HEK293 (cell line): Measurements from ENCODE around the gene MECP2.

Source experiments
- CTCF ChIA-PET: fragments of 350-600 bp; formaldehyde crosslinking; extraction: SDS; loops from one replicate; lab custom pipeline; 2021; ENCODE audit warnings: antibody characterized with exemption; lab: Yijun Ruan, JAX
- POLR2A ChIA-PET: fragments of 300-600 bp; formaldehyde crosslinking; extraction: SDS; loops from one replicate; lab custom pipeline; 2020; ENCODE audit warnings: antibody characterized with exemption, inconsistent platforms; lab: Yijun Ruan, JAX
- H3K27ac ChIP-seq: fragments of 200-500 bp; sonication (Bioruptor generic); 2 replicates; pipeline ENCODE4 v1.5.1; 2014; ENCODE audit warnings: low read depth, low read length, control low read depth, inconsistent platforms; ENCODE audit errors: extremely low read depth
- H3K36me3 ChIP-seq, 2 experiments: fragments of 200-500 bp in 1 of 2; sonication (Bioruptor generic) in 1 of 2; 1 replicate in 1 of 2; 2 replicates in 1 of 2; pipeline ENCODE4 v1.5.1; 2014 to 2017; ENCODE audit warnings: inconsistent platforms in 2 of 2, low read length in 2 of 2; ENCODE audit not compliant: control insufficient read depth in 2 of 2, insufficient read depth in 1 of 2
- H3K4me1 ChIP-seq: fragments of 200-500 bp; sonication (Bioruptor generic); 2 replicates; pipeline ENCODE4 v1.5.1; 2014; ENCODE audit warnings: mild to moderate bottlenecking, low read length, inconsistent platforms; ENCODE audit not compliant: control insufficient read depth, insufficient read depth
- H3K4me3 ChIP-seq: 2 replicates; pipeline ENCODE4 v1.5.1; 2011; ENCODE audit warnings: low read depth, mild to moderate bottlenecking, control low read depth, low read length, moderate library complexity
- H3K9me3 ChIP-seq: fragments of 200-500 bp; sonication (Bioruptor generic); 2 replicates; pipeline ENCODE4 v1.5.1; 2014; ENCODE audit warnings: low read depth, low read length, inconsistent platforms; ENCODE audit not compliant: control insufficient read depth, insufficient read depth
- BCL6B ChIP-seq: fragments of 450-650 bp; formaldehyde crosslinking; IDR thresholded peaks from 2 replicates; pipeline ENCODE4 v1.5.1; 2017; ENCODE audit warnings: missing biosample characterization, missing genetic modification characterization
- PBX3 ChIP-seq: sonication (generic); formaldehyde crosslinking; IDR thresholded peaks from 2 replicates; pipeline ENCODE4 v1.8.1; 2022; ENCODE audit warnings: mild to moderate bottlenecking, moderate library complexity, missing genetic modification reagents
- PRDM10 ChIP-seq: fragments of 450-650 bp; formaldehyde crosslinking; IDR thresholded peaks from 2 replicates; pipeline ENCODE4 v1.5.1; 2016; ENCODE audit warnings: missing biosample characterization, missing genetic modification characterization
- SETDB1 ChIP-seq: IDR thresholded peaks from one replicate; pipeline ENCODE4 v1.6.1; 2017; ENCODE audit warnings: mild to moderate bottlenecking, low read length, moderate library complexity, mixed read lengths; ENCODE audit not compliant: insufficient read length
- ZFP69B ChIP-seq: fragments of 450-650 bp; formaldehyde crosslinking; IDR thresholded peaks from 2 replicates; pipeline ENCODE4 v1.5.1; 2016; ENCODE audit warnings: missing biosample characterization, missing genetic modification characterization
- ZNF121 ChIP-seq: fragments of 450-650 bp; formaldehyde crosslinking; IDR thresholded peaks from 2 replicates; pipeline ENCODE4 v1.5.1; 2016; ENCODE audit warnings: missing biosample characterization, missing genetic modification characterization
- ZNF175 ChIP-seq: fragments of 450-650 bp; formaldehyde crosslinking; IDR thresholded peaks from 2 replicates; pipeline ENCODE4 v1.5.1; 2016; ENCODE audit warnings: missing biosample characterization, missing genetic modification characterization
- ZNF211 ChIP-seq: fragments of 450-650 bp; formaldehyde crosslinking; IDR thresholded peaks from 2 replicates; pipeline ENCODE4 v1.5.1; 2016; ENCODE audit warnings: low read depth, missing biosample characterization, missing genetic modification characterization
- ZNF221 ChIP-seq: fragments of 450-650 bp; formaldehyde crosslinking; IDR thresholded peaks from 2 replicates; pipeline ENCODE4 v1.5.1; 2017; ENCODE audit warnings: missing biosample characterization, missing genetic modification characterization, borderline replicate concordance
- ZNF335 ChIP-seq: fragments of 450-650 bp; formaldehyde crosslinking; conservative IDR thresholded peaks from 2 replicates; pipeline ENCODE4 v1.5.1; 2016; ENCODE audit warnings: missing biosample characterization, missing genetic modification characterization
- ZNF354C ChIP-seq: fragments of 450-650 bp; formaldehyde crosslinking; IDR thresholded peaks from 2 replicates; pipeline ENCODE4 v1.5.1; 2016; ENCODE audit warnings: missing biosample characterization, missing genetic modification characterization, low read depth, borderline replicate concordance
- ZNF394 ChIP-seq: fragments of 450-650 bp; formaldehyde crosslinking; IDR thresholded peaks from 2 replicates; pipeline ENCODE4 v1.5.1; 2016; ENCODE audit warnings: missing biosample characterization, missing genetic modification characterization, mild to moderate bottlenecking, moderate library complexity, borderline replicate concordance
- ZNF529 ChIP-seq: fragments of 450-650 bp; formaldehyde crosslinking; IDR thresholded peaks from 2 replicates; pipeline ENCODE4 v1.5.1; 2017; ENCODE audit warnings: missing genetic modification characterization, missing biosample characterization; ENCODE audit not compliant: insufficient replicate concordance
- ZNF580 ChIP-seq: fragments of 450-650 bp; formaldehyde crosslinking; IDR thresholded peaks from 2 replicates; pipeline ENCODE4 v1.5.1; 2016; ENCODE audit warnings: missing biosample characterization, missing genetic modification characterization
- ZNF629 ChIP-seq: fragments of 450-650 bp; formaldehyde crosslinking; IDR thresholded peaks from 2 replicates; pipeline ENCODE4 v1.5.1; 2017; ENCODE audit warnings: missing biosample characterization, missing genetic modification characterization
- ZNF776 ChIP-seq: fragments of 450-650 bp; formaldehyde crosslinking; IDR thresholded peaks from 2 replicates; pipeline ENCODE4 v1.5.0; 2017; ENCODE audit warnings: missing biosample characterization, missing genetic modification characterization, borderline replicate concordance
- ZNF830 ChIP-seq: fragments of 450-650 bp; IDR thresholded peaks from 2 replicates; pipeline ENCODE4 v1.5.0; 2018; ENCODE audit warnings: missing biosample characterization, missing genetic modification characterization, low read depth, mild to moderate bottlenecking, moderate library complexity
- TF ChIP-seq, protein P1 (sequence below): fragments of 450-650 bp; formaldehyde crosslinking; IDR thresholded peaks from 2 replicates; pipeline ENCODE4 v1.5.1; 2016; ENCODE audit warnings: missing biosample characterization, missing genetic modification characterization
- TF ChIP-seq, protein P2 (sequence below): fragments of 450-650 bp; formaldehyde crosslinking; IDR thresholded peaks from 2 replicates; pipeline ENCODE4 v1.5.1; 2016; ENCODE audit warnings: missing biosample characterization, missing genetic modification characterization

MECP2 gene

DNA sequence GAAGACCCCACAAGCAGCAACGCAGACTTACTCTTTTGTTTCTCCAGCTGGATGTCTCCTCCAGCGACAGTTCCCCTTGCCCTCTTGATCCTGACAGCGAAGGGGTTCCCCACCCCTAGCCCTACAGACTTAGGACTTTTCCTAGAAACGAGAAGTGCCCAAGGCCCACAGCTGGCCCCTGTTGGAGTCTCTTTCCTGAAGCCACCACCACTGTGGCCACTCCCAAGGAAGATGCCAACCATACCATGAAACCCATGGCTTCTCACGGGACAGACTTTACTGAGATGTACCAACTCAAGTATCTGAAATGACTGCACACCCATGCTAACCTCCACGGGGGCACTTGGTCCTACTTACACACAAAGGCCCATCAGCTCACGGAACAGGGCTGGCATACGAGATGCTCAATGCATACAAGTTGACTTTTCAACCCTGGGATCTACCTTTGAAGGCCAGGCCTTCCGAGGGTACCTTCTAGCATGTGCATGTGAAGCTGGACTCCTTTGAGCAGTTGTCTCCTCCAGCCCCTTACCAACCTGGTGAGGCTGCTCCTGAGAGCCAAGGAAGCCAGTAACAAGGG lies 76.9 kb downstream of the MECP2 start:
- Histone ChIP-seq H3K4me1 (peaks cover 8% of the 10 kb centered on the region; the same call in 1 of the 2 replicates), H3K4me3 (peak overlapping the region; percentile 44), H3K9me3 (no peaks in the 10 kb centered on the region), H3K27ac (peak overlapping the region; percentile 92; the same call in 1 of the 2 replicates), H3K36me3 (peaks cover 5 to 29% of the 10 kb centered on the region in 2 experiments; a peak in 2 of 3 replicates)
- TF ChIP-seq ZNF175 (tag by site-specific recombination) (no peak), ZNF776 (tag by site-specific recombination) (no peak), ZNF211 (no peak), ZNF121 (tag by site-specific recombination) (no peak), PBX3 (CRISPR knock-in tag) (0 out of 2 replicates have a peak, but pooled peaks have one; percentile 38), SETDB1 (no peak), ZNF335 (tag by site-specific recombination) (peak; percentile 6), ZNF629 (tag by site-specific recombination) (no peak), PRDM10 (tag by site-specific recombination) (0 out of 2 replicates have a peak, but pooled peaks have one; percentile 52), ZNF354C (tag by site-specific recombination) (no peak)
- TF ChIP-seq, protein P1, sequence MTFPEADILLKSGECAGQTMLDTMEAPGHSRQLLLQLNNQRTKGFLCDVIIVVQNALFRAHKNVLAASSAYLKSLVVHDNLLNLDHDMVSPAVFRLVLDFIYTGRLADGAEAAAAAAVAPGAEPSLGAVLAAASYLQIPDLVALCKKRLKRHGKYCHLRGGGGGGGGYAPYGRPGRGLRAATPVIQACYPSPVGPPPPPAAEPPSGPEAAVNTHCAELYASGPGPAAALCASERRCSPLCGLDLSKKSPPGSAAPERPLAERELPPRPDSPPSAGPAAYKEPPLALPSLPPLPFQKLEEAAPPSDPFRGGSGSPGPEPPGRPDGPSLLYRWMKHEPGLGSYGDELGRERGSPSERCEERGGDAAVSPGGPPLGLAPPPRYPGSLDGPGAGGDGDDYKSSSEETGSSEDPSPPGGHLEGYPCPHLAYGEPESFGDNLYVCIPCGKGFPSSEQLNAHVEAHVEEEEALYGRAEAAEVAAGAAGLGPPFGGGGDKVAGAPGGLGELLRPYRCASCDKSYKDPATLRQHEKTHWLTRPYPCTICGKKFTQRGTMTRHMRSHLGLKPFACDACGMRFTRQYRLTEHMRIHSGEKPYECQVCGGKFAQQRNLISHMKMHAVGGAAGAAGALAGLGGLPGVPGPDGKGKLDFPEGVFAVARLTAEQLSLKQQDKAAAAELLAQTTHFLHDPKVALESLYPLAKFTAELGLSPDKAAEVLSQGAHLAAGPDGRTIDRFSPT (tag by site-specific recombination), result 0 out of 2 replicates have a peak, but pooled peaks have one; percentile 3
- POLR2A ChIA-PET, result interaction anchor here (1.0 kb wide), 1 partner anchor 41 kb away, joined by 3 read pairs; no protein-coding TSS in a partner anchor
- CTCF ChIA-PET, result interaction anchor here (0.6 to 1.4 kb wide), 4 partner anchors 27 to 482 kb away, joined by 3 to 4 read pairs (median 3); no protein-coding TSS in a partner anchor

- ChIA-PET CTCF (interaction anchor here (0.6 to 1.4 kb wide), 2 partner anchors 32 to 296 kb away, joined by 3 to 4 read pairs; no protein-coding TSS in a partner anchor), POLR2A (interaction anchor here (0.6 to 1.0 kb wide), 2 partner anchors 28 to 42 kb away, joined by 3 to 5 read pairs; no protein-coding TSS in a partner anchor)
- Histone ChIP-seq H3K9me3 (no peaks in the 10 kb centered on the region), H3K4me3 (peak within 1 kb of the TSS; percentile 59), H3K4me1 (peaks cover 8% of the 10 kb centered on the region; the same call in 1 of the 2 replicates), H3K36me3 (peaks cover 5 to 37% of the 10 kb centered on the region in 2 experiments; a peak in 2 of 3 replicates), H3K27ac (peak within 1 kb of the TSS; percentile 92)
- TF ChIP-seq, protein P2, sequence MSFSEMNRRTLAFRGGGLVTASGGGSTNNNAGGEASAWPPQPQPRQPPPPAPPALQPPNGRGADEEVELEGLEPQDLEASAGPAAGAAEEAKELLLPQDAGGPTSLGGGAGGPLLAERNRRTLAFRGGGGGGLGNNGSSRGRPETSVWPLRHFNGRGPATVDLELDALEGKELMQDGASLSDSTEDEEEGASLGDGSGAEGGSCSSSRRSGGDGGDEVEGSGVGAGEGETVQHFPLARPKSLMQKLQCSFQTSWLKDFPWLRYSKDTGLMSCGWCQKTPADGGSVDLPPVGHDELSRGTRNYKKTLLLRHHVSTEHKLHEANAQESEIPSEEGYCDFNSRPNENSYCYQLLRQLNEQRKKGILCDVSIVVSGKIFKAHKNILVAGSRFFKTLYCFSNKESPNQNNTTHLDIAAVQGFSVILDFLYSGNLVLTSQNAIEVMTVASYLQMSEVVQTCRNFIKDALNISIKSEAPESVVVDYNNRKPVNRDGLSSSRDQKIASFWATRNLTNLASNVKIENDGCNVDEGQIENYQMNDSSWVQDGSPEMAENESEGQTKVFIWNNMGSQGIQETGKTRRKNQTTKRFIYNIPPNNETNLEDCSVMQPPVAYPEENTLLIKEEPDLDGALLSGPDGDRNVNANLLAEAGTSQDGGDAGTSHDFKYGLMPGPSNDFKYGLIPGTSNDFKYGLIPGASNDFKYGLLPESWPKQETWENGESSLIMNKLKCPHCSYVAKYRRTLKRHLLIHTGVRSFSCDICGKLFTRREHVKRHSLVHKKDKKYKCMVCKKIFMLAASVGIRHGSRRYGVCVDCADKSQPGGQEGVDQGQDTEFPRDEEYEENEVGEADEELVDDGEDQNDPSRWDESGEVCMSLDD, result no peak
- TF ChIP-seq ZNF529 (no peak), BCL6B (tag by site-specific recombination) (no peak), ZNF580 (no peak), ZNF830 (tag by site-specific recombination) (no peak), ZFP69B (tag by site-specific recombination) (no peak), ZNF394 (tag by site-specific recombination) (no peak), ZNF221 (tag by site-specific recombination) (no peak)
These were observed 77.6 kb downstream of the MECP2 start, which contains the start of gene IRAK1 for GRCh38 chrX:154019633-154020528. Gene IRAK1, minus strand, starts transcription at chrX:154019902. Its CDS starts 90 bp downstream, at chrX:154019812.
